ENCODE measurements around the gene FUT4.

DNA sequence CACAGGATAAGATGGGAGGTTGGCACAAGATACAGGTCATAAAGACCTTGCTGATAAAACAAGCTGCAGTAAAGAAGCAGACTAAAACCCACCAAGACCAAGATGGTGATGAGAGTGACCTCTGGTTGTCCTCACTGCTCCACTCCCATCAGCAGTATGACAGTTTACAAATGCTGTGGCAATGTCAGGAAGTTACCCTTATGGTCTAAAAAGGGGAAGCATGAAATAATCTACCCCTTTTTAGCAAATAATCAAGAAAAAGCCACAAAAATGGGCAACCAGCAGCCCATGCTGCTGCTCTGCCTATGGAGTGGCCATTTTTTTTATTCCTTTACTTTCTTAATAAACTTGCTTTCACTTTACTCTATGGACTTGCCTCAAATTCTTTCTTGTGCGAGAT, 14.7 kb downstream of the FUT4 start:
- TF ChIP-seq, protein P1, sequence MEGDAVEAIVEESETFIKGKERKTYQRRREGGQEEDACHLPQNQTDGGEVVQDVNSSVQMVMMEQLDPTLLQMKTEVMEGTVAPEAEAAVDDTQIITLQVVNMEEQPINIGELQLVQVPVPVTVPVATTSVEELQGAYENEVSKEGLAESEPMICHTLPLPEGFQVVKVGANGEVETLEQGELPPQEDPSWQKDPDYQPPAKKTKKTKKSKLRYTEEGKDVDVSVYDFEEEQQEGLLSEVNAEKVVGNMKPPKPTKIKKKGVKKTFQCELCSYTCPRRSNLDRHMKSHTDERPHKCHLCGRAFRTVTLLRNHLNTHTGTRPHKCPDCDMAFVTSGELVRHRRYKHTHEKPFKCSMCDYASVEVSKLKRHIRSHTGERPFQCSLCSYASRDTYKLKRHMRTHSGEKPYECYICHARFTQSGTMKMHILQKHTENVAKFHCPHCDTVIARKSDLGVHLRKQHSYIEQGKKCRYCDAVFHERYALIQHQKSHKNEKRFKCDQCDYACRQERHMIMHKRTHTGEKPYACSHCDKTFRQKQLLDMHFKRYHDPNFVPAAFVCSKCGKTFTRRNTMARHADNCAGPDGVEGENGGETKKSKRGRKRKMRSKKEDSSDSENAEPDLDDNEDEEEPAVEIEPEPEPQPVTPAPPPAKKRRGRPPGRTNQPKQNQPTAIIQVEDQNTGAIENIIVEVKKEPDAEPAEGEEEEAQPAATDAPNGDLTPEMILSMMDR (IDR thresholded peaks at IDR 0.05): no peak
- no peak for TF ChIP-seq POLR2AphosphoS5 (IDR thresholded peaks at IDR 0.05)
